GM12801 (cell line): ENCODE results near the gene CADM4.

Experiments
- CTCF ChIP-seq: IDR thresholded peaks from one replicate; pipeline ENCODE4 v1.5.1; 2011; ENCODE audit warnings: control low read depth; ENCODE audit not compliant: insufficient read length; ENCODE audit errors: extremely low read depth

Gene CADM4

GRCh38 chr19:43636121-43636683 is 3.4 kb downstream of the CADM4 start:
- no peak for TF ChIP-seq CTCF

DNA sequence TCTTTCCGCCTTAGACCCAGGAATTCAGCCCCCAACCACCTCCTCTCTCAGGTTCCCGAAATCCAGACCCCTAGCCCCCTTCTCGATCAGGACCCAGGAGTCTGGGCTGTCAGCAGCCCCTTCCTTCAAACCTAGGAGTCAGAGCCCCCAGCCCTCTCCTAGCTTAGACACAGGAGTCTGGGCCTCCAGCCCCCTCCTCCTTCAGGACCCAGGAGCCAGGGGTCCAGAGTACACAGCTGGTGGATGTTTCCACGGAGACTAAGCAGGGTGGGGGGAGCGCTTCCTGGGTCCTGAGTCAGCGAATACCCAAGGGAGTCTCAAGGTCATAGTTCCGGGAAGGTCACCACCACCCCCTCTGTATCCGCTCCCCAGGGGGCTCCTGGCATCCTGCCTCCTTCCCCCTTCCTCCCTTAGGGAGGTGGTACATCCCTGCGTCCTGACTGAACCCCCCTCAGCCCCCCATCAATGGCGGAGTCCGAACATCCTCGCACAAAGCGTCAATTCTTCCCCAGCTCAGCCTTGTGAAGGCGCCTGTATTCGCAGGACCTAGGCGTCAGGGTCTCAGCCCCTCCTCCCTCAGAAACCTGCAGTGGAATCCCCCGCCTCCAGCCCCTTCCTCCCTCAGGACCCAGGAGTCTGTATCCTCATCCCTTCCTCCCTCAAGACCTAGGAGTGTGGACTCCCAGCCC is 4.6 kb downstream of the CADM4 start:
- no peak for TF ChIP-seq CTCF

DNA sequence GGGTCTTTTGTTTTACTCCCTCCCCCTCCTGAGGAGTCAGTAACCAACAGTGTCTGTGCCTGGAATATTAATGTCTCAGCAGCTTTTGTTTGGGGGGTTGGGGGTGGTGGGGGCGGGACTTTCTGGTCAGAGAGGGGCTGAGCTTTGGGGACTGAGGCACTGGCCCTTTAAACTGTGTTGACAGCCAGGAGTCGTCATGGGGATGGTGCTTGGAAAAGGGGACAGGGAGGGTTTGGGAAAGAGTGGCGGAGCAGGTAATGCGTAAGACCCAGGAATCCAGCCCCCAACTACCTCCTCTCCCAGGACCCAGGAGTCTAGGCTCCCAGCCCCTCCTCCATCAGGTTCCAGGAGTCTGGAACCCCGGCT is 5.2 kb downstream of the CADM4 start:
- no peak for TF ChIP-seq CTCF

DNA sequence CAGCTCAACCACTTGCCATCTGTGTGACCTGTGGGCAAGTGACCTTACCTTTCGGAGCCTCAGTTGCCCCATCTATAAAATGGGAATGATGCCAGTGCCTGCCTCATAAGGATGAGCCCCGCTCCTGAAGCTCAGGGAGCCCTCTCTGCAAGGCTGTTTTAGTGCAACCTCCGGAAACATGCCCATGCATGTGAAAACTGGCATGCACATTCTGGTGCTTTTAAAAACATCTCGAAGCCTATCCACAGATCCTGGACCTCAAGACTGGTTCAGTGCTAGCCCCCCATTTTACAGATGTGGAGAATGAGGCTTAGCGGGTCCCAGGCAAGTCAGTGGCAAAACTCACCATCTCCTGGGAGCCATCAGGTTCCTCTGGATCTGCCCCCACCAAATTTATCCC is 5.6 kb downstream of the CADM4 start:
- no peak for TF ChIP-seq CTCF

GRCh38 chr19:43633520-43633919 is 6.1 kb downstream of the CADM4 start:
- TF ChIP-seq CTCF = no peak

DNA sequence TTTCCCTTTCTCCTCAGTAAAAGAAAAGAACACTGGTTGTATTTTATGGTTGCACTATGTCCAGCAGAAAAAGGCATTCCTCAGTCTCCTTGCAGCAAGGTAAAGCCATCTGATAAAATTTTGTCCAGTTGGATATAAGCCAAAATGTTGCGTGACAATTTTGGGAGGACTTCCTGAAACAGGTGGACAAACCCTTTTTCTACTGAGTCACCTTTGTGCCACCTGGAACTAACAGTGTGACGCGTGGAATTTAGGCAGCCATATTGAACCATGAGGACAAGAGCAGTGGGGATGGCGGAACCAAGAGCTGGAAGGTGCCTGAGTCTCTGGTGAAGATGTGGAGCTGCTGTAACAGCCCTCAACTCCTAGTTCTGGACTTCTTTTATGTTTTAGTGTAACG is 8.2 kb downstream of the CADM4 start:
- no peak for TF ChIP-seq CTCF

GRCh38 chr19:43628646-43629326 is 10.9 kb downstream of the CADM4 start:
- no peak for TF ChIP-seq CTCF
